Uterus (tissue), 2 donors: ENCODE results near the gene INO80.

ENCODE experiments used
- POLR2A ChIP-seq, 2 donors: fragments of 450-650 bp; IDR thresholded peaks; one replicate each; pipeline ENCODE4 v1.6.1; 2016; ENCODE audit warnings: antibody characterized with exemption in 2 of 2, mild to moderate bottlenecking in 1 of 2, moderate library complexity in 1 of 2
- TF ChIP-seq, protein P1 (sequence below), 4 experiments: fragments of 200-600 bp in 2 of 4; fragments of 450-650 bp in 2 of 4; sonication (generic) in 2 of 4; IDR thresholded peaks; one replicate each; pipeline ENCODE4 v1.5.1; 2016 to 2019; ENCODE audit warnings: antibody characterized with exemption in 4 of 4, mild to moderate bottlenecking in 2 of 4, moderate library complexity in 1 of 4

DNA sequence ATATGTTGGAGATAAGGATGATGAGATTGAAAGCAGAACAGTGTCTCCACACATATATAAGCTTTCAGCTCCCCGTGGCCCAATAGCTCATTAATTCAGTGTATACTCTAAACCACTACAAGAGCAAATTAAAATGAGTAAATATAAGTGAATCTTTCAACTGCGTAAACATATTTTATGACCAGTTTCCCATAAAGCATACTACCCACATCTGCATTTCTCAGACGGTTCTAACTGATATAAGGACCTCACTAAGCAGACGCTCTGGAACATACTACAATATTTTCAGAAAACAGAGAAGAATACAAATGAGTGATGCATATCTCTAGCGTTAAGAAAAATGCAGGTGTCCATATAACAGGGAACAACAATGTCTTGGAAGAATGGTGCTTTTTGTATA is 73.2 kb downstream of the INO80 start:
- TF ChIP-seq, protein P1, sequence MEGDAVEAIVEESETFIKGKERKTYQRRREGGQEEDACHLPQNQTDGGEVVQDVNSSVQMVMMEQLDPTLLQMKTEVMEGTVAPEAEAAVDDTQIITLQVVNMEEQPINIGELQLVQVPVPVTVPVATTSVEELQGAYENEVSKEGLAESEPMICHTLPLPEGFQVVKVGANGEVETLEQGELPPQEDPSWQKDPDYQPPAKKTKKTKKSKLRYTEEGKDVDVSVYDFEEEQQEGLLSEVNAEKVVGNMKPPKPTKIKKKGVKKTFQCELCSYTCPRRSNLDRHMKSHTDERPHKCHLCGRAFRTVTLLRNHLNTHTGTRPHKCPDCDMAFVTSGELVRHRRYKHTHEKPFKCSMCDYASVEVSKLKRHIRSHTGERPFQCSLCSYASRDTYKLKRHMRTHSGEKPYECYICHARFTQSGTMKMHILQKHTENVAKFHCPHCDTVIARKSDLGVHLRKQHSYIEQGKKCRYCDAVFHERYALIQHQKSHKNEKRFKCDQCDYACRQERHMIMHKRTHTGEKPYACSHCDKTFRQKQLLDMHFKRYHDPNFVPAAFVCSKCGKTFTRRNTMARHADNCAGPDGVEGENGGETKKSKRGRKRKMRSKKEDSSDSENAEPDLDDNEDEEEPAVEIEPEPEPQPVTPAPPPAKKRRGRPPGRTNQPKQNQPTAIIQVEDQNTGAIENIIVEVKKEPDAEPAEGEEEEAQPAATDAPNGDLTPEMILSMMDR (IDR thresholded peaks at IDR 0.05), result no peak
- TF ChIP-seq POLR2A (IDR thresholded peaks at IDR 0.05), result no peak
